ENCODE data around the gene EMP2. TPM values are rescaled to one million over a fixed set of nuclear protein-coding genes. Genes with fewer than 3 reads are reported as not detected.

Gene EMP2
- total and polyA plus RNA-seq, 7 donors: 8.0 to 25.4 (median 12.8) TPM

DNA sequence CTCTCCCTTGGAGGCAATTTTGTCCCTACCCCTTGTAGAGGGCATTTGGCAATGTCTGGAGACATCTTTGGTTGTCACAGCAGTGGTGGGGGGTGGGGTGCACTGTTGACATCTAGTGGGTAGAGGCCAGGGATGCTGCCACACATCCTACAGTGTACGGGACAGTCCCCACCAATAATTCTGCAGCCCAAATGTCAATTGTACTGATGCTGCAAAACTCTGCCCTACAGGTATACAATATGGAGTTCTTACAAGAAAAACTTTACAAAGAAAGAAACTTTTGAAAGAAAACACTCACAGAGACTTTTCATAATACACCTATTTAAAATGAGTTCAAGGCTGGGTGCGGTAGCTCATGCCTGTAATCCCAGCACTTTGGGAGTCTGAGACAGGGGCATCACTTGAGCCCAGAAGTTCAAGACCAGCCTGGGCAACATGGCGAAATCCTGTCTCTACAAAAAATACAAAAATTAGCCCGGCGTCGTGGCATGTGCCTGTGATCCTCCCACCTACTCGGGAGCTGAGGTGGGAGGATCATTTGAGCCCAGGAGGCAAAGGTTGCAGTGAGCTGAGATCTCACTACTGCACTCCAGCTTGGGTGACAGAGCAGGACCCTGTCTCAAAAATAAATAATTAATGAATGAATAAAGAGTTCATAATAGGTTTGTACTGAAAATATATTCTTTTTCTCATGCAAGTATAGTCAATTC is 59.4 kb downstream of the EMP2 start:
- Histone ChIP-seq H3K27ac (no peak overlapping the region), H3K9me3 (no peaks in the 10 kb centered on the region), H3K4me1 (no peaks in the 10 kb centered on the region), H3K27me3 (ENCODE audit: insufficient read depth in 3 of 3, low read length in 2 of 3) (no peaks in the 10 kb centered on the region), H3K36me3 (ENCODE audit: insufficient read depth in 1 of 2, low read depth in 1 of 2) (peaks cover 0 to 2% of the 10 kb centered on the region in 2 donors), H3K4me3 (no peak overlapping the region)
- ATAC-seq: no peak
- TF ChIP-seq, protein P1, sequence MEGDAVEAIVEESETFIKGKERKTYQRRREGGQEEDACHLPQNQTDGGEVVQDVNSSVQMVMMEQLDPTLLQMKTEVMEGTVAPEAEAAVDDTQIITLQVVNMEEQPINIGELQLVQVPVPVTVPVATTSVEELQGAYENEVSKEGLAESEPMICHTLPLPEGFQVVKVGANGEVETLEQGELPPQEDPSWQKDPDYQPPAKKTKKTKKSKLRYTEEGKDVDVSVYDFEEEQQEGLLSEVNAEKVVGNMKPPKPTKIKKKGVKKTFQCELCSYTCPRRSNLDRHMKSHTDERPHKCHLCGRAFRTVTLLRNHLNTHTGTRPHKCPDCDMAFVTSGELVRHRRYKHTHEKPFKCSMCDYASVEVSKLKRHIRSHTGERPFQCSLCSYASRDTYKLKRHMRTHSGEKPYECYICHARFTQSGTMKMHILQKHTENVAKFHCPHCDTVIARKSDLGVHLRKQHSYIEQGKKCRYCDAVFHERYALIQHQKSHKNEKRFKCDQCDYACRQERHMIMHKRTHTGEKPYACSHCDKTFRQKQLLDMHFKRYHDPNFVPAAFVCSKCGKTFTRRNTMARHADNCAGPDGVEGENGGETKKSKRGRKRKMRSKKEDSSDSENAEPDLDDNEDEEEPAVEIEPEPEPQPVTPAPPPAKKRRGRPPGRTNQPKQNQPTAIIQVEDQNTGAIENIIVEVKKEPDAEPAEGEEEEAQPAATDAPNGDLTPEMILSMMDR (IDR thresholded peaks at IDR 0.05): no peak
- DNase-seq: no peak
- WGBS, 3 donors: 83 to 84% (median 84%) methylated on average over 7 of the region's 7 CpGs
- intact Hi-C loops (cut with DNase I): loop anchor here (2.0 to 10.0 kb wide), 3 partner anchors 54 to 216 kb away; no protein-coding TSS in a partner anchor

DNA sequence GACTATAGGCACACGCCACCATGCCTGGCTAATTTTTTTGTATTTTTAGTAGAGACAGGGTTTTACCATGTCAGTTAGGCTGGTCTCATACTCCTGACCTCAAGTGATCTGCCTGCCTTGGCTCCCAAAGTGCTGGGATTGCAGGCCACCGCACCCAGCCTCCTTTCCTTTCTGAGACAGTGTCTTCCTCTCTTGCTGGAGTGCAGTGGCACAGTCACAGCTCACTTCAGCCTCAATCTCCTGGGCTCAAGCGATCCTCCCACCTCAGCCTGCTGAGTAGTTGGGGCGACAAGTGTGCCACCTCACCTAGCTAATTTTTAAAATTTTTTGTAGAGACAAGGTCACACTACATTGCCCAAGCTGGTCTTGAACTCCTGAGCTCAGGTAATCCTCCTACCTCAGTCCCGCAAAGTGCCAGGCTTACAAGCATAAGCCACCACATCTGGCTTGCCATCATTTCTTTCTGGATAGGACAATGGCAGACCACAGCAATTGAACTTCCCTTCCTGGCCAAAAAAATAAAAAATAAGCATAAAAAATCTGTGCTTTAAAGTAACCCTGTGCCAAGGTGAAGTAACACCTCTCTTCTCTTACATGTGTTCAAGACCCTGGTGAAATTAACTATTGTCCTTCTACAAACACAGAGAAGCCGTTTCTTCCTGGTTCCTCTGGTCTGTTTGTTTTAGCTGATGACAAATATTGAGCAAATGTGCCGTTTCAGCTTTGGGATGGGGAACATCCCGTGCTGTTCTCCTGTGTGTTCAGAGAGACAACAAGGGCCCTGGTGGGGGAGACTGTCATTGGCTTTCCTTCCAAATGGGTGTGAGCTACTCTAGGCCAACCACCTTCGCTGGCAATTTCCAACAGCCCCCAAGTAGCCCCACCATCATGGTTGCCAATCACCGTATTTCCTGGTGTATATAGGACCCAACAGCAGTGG is 60.2 kb downstream of the EMP2 start:
- intact Hi-C loops (cut with DNase I): loop anchor here (2.0 to 10.0 kb wide), 3 partner anchors 55 to 217 kb away; no protein-coding TSS in a partner anchor
- DNase-seq (no peak), ATAC-seq (no peak)
- Histone ChIP-seq H3K27me3 (ENCODE audit: insufficient read depth in 3 of 3, low read length in 2 of 3) (no peaks in the 10 kb centered on the region), H3K9me3 (no peaks in the 10 kb centered on the region), H3K4me1 (peaks cover 2% of the 10 kb centered on the region), H3K27ac (no peak overlapping the region), H3K36me3 (ENCODE audit: insufficient read depth in 1 of 2, low read depth in 1 of 2) (peaks cover 0 to 2% of the 10 kb centered on the region in 2 donors), H3K4me3 (no peak overlapping the region)
- 82 to 84% (median 83%) methylated on average over 10 of the region's 10 CpGs for WGBS, 3 donors
- TF ChIP-seq, protein P1 (IDR thresholded peaks at IDR 0.05): no peak

DNA sequence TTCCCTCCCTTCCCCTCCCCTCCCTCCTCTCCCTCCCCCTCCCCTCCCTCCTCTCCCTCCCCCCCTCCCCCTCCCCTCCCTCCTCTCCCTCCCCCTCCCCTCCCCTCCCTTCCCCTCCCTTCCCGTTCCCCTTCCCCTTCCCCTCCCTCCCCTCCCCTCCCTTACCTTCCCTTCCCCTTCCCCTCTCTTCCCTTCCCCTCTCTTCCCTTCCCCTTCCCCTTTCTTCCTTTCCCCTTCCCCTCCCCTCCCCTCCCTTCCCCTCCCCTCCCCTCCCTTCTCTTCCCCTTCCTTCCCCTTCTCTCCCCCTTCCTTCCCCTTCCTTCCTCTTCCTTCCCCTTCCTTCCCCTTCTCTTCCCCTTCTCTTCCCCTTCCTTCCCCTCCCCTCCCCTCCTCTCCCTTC is 61.1 kb downstream of the EMP2 start:
- TF ChIP-seq, protein P1 (IDR thresholded peaks at IDR 0.05): no peak
- WGBS, 3 donors: no CpG with 5 or more reads among the region's 1 CpG
- H3K36me3 ChIP-seq (ENCODE audit: insufficient read depth in 1 of 2, low read depth in 1 of 2): peaks cover 0 to 2% of the 10 kb centered on the region in 2 donors
- no peak overlapping the region for H3K27ac ChIP-seq
- H3K4me1 ChIP-seq: peaks cover 11% of the 10 kb centered on the region
- DNase-seq (no peak), ATAC-seq (no peak)
- H3K9me3 ChIP-seq: no peaks in the 10 kb centered on the region
- intact Hi-C loops (cut with DNase I): no loop called here
- no peak overlapping the region for H3K4me3 ChIP-seq
- no peaks in the 10 kb centered on the region for H3K27me3 ChIP-seq (ENCODE audit: insufficient read depth in 3 of 3, low read length in 2 of 3)

DNA sequence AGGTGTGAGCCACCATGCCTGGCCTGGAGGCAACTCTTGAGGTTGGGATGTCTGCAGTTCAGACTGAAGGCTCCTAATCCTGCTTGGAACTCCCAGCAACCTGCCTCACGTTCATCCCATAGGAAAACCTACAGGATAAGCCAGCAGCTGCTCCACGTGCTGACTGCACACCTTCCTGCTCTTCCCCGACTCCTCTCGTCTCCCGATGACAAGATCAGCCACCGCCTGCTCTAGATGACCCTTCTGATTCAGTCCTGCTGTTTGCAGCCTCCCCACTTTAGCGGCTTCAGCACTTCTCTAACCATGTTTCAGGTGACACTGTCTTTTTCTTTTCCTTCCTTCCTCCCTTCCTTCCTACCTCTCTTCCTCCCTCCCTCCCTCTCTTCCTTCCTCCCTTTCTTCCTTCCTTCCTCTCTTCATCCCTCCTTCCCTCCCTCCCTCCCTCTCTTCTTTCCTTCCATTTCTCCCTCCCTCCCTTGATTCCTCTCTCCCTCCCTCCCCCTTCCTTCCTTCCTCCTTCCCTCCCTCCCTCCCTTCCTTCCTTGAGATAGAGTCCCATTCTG is 61.8 kb downstream of the EMP2 start:
- DNase-seq (no peak), ATAC-seq (no peak)
- intact Hi-C loops (cut with DNase I): no loop called here
- Histone ChIP-seq H3K4me1 (peaks cover 18% of the 10 kb centered on the region), H3K4me3 (no peak overlapping the region), H3K27me3 (ENCODE audit: insufficient read depth in 3 of 3, low read length in 2 of 3) (no peaks in the 10 kb centered on the region), H3K9me3 (no peaks in the 10 kb centered on the region), H3K27ac (no peak overlapping the region), H3K36me3 (ENCODE audit: insufficient read depth in 1 of 2, low read depth in 1 of 2) (peaks cover 0 to under 1% of the 10 kb centered on the region in 2 donors)
- 82 to 89% (median 86%) methylated on average over 7 of the region's 7 CpGs for WGBS, 3 donors
- TF ChIP-seq, protein P1 (IDR thresholded peaks at IDR 0.05): no peak
